Prostate gland (tissue), 2 donors: ENCODE measurements around the gene DCC. TPM values are rescaled to one million over a fixed set of nuclear protein-coding genes. Genes with fewer than 3 reads are reported as not detected.

ENCODE experiments used
- DNase-seq: peaks from one replicate; pipeline ENCODE4 v3.0.0-alpha.2; 2019; ENCODE audit warnings: low spot score
- H3K27ac ChIP-seq, 2 donors: fragments of 200-600 bp; sonication (generic); 2 replicates each; pipeline ENCODE4 v1.5.1; 2017 to 2019
- H3K27me3 ChIP-seq: fragments of 200-600 bp; sonication (generic); replicated peaks from 2 replicates; pipeline ENCODE4 v1.5.1; 2019; ENCODE audit not compliant: insufficient read depth
- H3K36me3 ChIP-seq, 2 donors: fragments of 200-600 bp; sonication (generic); 1 replicate in 1 of 2; 2 replicates in 1 of 2; pipeline versions ENCODE4 v1.5.1 to v1.8.1; 2017 to 2019
- H3K4me1 ChIP-seq: fragments of 200-600 bp; sonication (generic); replicated peaks from 2 replicates; pipeline ENCODE4 v1.5.1; 2019
- H3K4me3 ChIP-seq, 2 donors: fragments of 200-600 bp; sonication (generic); 2 replicates each; pipeline ENCODE4 v1.5.1; 2017 to 2019
- H3K9me3 ChIP-seq: fragments of 200-600 bp; sonication (generic); 2 replicates; pipeline ENCODE4 v1.5.1; 2017
- CTCF ChIP-seq, 4 experiments: fragments of 200-600 bp in 2 of 4; fragments of 450-650 bp in 2 of 4; sonication (generic) in 2 of 4; IDR thresholded peaks; 1 replicate in 3 of 4; 2 replicates in 1 of 4; pipeline ENCODE4 v1.5.1; 2016 to 2019; ENCODE audit warnings: antibody characterized with exemption in 4 of 4, mild to moderate bottlenecking in 2 of 4, moderate library complexity in 2 of 4
- POLR2A ChIP-seq: fragments of 450-650 bp; IDR thresholded peaks from one replicate; pipeline ENCODE4 v1.6.1; 2016; ENCODE audit warnings: antibody characterized with exemption, mild to moderate bottlenecking
- POLR2AphosphoS5 ChIP-seq: sonication (generic); formaldehyde crosslinking; IDR thresholded peaks from one replicate; pipeline ENCODE4 v1.6.1; 2017; ENCODE audit warnings: antibody characterized with exemption
- WGBS: methylation state at CpG from one replicate; pipeline ENCODE4 v1.1.5; 2018; 5-methylcytosine and 5-hydroxymethylcytosine counted together
- intact Hi-C: fragments of 100-400 bp; cut with DNase I; formaldehyde crosslinking; loops from one replicate; pipeline ENCODE4 v1.14.2; 2022
- total RNA-seq, 2 donors: library from RNA; depleted of rRNA; stranded (reverse); fragments of >200 nt; gene quantifications; one replicate each; pipeline ENCODE4 v1.1.0, GENCODE V29; 2016

The DCC gene
- total RNA-seq, 2 donors from 2014 or later = 0.55 to 3.7 TPM

DNA sequence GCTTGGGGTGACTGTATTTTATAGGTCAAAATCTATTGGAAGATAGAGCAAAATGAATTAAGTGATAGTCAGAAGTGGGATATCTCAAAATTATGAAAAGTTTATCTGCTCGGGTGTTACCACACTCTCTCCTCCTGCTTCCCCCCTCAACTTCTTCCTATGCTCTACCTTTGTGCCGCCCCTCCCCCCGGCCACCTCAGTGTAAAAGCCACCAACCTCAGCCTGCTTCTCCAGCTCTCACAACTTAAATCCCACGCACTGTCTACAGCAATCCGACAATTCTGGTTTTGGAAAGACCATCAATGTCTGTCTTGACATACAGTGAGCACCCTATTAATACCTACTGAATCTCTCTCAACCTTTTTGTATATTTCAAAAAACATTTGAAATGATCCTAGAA lies 164.6 kb downstream of the DCC start:
- H3K9me3 ChIP-seq = no peaks in the 10 kb centered on the region
- H3K4me3 ChIP-seq = no peak overlapping the region
- H3K4me1 ChIP-seq = no peaks in the 10 kb centered on the region
- no peak for DNase-seq
- 85% methylated on average over 5 of the region's 5 CpGs for WGBS
- no peak for TF ChIP-seq POLR2AphosphoS5
- TF ChIP-seq CTCF (IDR thresholded peaks at IDR 0.05) = no peak
- TF ChIP-seq POLR2A = no peak
- H3K27ac ChIP-seq = no peak overlapping the region
- intact Hi-C loops = no loop called here
- H3K27me3 ChIP-seq = no peaks in the 10 kb centered on the region
- H3K36me3 ChIP-seq = no peaks in the 10 kb centered on the region

GRCh38 chr18:52510139-52510538 lies 170.1 kb downstream of the DCC start:
- DNase-seq = no peak
- H3K27ac ChIP-seq = no peak overlapping the region
- intact Hi-C loops = no loop called here
- H3K4me3 ChIP-seq = no peak overlapping the region
- H3K27me3 ChIP-seq = no peaks in the 10 kb centered on the region
- no peak for TF ChIP-seq CTCF (IDR thresholded peaks at IDR 0.05)
- TF ChIP-seq POLR2A = no peak
- TF ChIP-seq POLR2AphosphoS5 = no peak
- H3K36me3 ChIP-seq = no peaks in the 10 kb centered on the region
- H3K9me3 ChIP-seq = no peaks in the 10 kb centered on the region
- H3K4me1 ChIP-seq = no peaks in the 10 kb centered on the region
- 47% methylated on average over 3 of the region's 3 CpGs for WGBS

GRCh38 chr18:52518086-52518485 lies 178.1 kb downstream of the DCC start:
- H3K9me3 ChIP-seq = no peaks in the 10 kb centered on the region
- H3K36me3 ChIP-seq = no peaks in the 10 kb centered on the region
- WGBS = 88% methylated on average over 2 of the region's 2 CpGs
- H3K27ac ChIP-seq = no peak overlapping the region
- TF ChIP-seq POLR2AphosphoS5 (no peak), POLR2A (no peak), CTCF (IDR thresholded peaks at IDR 0.05) (no peak)
- no peak overlapping the region for H3K4me3 ChIP-seq
- intact Hi-C loops = no loop called here
- H3K27me3 ChIP-seq = no peaks in the 10 kb centered on the region
- H3K4me1 ChIP-seq = no peaks in the 10 kb centered on the region
- no peak for DNase-seq

- intact Hi-C loops = no loop called here
- Histone ChIP-seq H3K4me1 (no peaks in the 10 kb centered on the region), H3K27me3 (no peaks in the 10 kb centered on the region), H3K9me3 (no peaks in the 10 kb centered on the region), H3K4me3 (no peak overlapping the region), H3K36me3 (no peaks in the 10 kb centered on the region), H3K27ac (no peak overlapping the region)
- 17% methylated on average over 1 of the region's 1 CpG for WGBS
- DNase-seq = no peak
- no peak for TF ChIP-seq POLR2A
- TF ChIP-seq POLR2AphosphoS5 = no peak
- TF ChIP-seq CTCF (IDR thresholded peaks at IDR 0.05) = no peak
Measured at GRCh38 chr18:52519021-52519420, 179.0 kb downstream of the DCC start.

- WGBS = 18% methylated on average over 1 of the region's 1 CpG
- H3K9me3 ChIP-seq = no peaks in the 10 kb centered on the region
- H3K4me1 ChIP-seq = no peaks in the 10 kb centered on the region
- no peaks in the 10 kb centered on the region for H3K36me3 ChIP-seq
- H3K4me3 ChIP-seq = no peak overlapping the region
- DNase-seq = no peak
- TF ChIP-seq POLR2A (no peak), POLR2AphosphoS5 (no peak), CTCF (IDR thresholded peaks at IDR 0.05) (no peak)
- H3K27me3 ChIP-seq = no peaks in the 10 kb centered on the region
- no peak overlapping the region for H3K27ac ChIP-seq
- intact Hi-C loops = no loop called here
Measured at GRCh38 chr18:52523566-52523965, 183.6 kb downstream of the DCC start.
